ENCODE measurements around the gene HSD17B4. TPM values are rescaled to one million over a fixed set of nuclear protein-coding genes. Genes with fewer than 3 reads are reported as not detected.
A peak's percentile ranks its signal among the peaks of the same experiment; 100 is the strongest.

The HSD17B4 gene
- total and polyA plus RNA-seq, 9 of the 15 experiments (the other 6 are each of a cell fraction or from before 2014, with no cell fraction given) = 50.6 to 187 (median 94.6) TPM

GRCh38 chr5:119578937-119579336 lies 126.6 kb downstream of the HSD17B4 start:
- no peaks in the 10 kb centered on the region for H3K36me3 ChIP-seq (ENCODE audit: control insufficient read depth, insufficient read depth, low read length)
- H3K27me3 ChIP-seq (ENCODE audit: control insufficient read depth in 2 of 2, insufficient read depth in 2 of 2, low read length in 2 of 2) = no peaks in the 10 kb centered on the region
- peak; percentile 36 to 55 (median 47) for DNase-seq (ENCODE audit: extremely low read depth in 1 of 4, low spot score in 3 of 4)
- no TSS peak for BruUV-seq (replicated peaks)
- FAIRE-seq = no peak
- 2% methylated on average over 3 of the region's 3 CpGs for WGBS (ENCODE audit: insufficient coverage, low coverage, missing lambda C conversion rate)
- peak; percentile 93 for ATAC-seq
- no peaks in the 10 kb centered on the region for H3K9me3 ChIP-seq (replicated peaks; ENCODE audit: control insufficient read depth, insufficient read depth, low read depth, low read length)
- H3K4me3 ChIP-seq = no peak overlapping the region
- ChIA-PET CTCF (ENCODE audit: low intra/inter-chr PET ratio) (no interaction called here), POLR2A (interaction anchor here (0.5 to 0.6 kb wide), 2 partner anchors 59 to 756 kb away, joined by 3 read pairs; no protein-coding TSS in a partner anchor)
- H3K79me2 ChIP-seq (ENCODE audit: control insufficient read depth, insufficient read depth, low read length) = no peaks in the 10 kb centered on the region
- H4K20me1 ChIP-seq (replicated peaks; ENCODE audit: control insufficient read depth, insufficient read depth, low read length) = no peaks in the 10 kb centered on the region
- no peaks in the 10 kb centered on the region for H3K4me1 ChIP-seq (replicated peaks in 1 of 2; ENCODE audit: control insufficient read depth in 2 of 2, insufficient read depth in 2 of 2, low read length in 2 of 2)
- H3K27ac ChIP-seq (ENCODE audit: extremely low read depth, low read depth, low read length) = no peak overlapping the region
- no peak overlapping the region for H3K4me2 ChIP-seq (ENCODE audit: insufficient read depth, low read length)
- no peak overlapping the region for H2AFZ ChIP-seq (ENCODE audit: low read depth, low read length)
- intact Hi-C loops (cut with micrococcal nuclease) (no loop called here), in situ Hi-C loops (cut with MboI) (no loop called here)
- H3K9me1 ChIP-seq (ENCODE audit: control insufficient read depth, insufficient read depth, low read length) = no peaks in the 10 kb centered on the region
- H3K9ac ChIP-seq (ENCODE audit: insufficient read depth in 1 of 2, low read depth in 2 of 2, low read length in 2 of 2) = no peak overlapping the region
- TF ChIP-seq RAD21 (CRISPR knock-in tag; conservative IDR thresholded peaks at IDR 0.05 in 1 of 2, IDR thresholded peaks at IDR 0.05 in 1 of 2) (peak in 1 of 2 experiments; percentile 35; a peak in 2 of 4 replicates), ESRRB (CRISPR knock-in tag; IDR thresholded peaks at IDR 0.05; ENCODE audit: borderline replicate concordance) (no peak), CBFA2T3 (IDR thresholded peaks at IDR 0.05) (no peak), REST (IDR thresholded peaks at IDR 0.05; ENCODE audit: borderline replicate concordance) (peak; percentile 18; the same call in 1 of the 2 replicates), REST (CRISPR knock-in tag; IDR thresholded peaks at IDR 0.05; ENCODE audit: low read depth) (no peak), RBM39 (optimal IDR thresholded peaks at IDR 0.05; ENCODE audit: low read depth, low read length) (no peak), ATF2 (CRISPR knock-in tag; IDR thresholded peaks at IDR 0.05) (no peak), NELFE (IDR thresholded peaks at IDR 0.05; ENCODE audit: insufficient read depth, insufficient read length) (no peak), DACH1 (IDR thresholded peaks at IDR 0.05; ENCODE audit: partially characterized antibody) (peak; percentile 65), USF2 (CRISPR knock-in tag; IDR thresholded peaks at IDR 0.05) (peak; percentile 38), E2F6 (IDR thresholded peaks at IDR 0.05; ENCODE audit: borderline replicate concordance in 1 of 2, extremely low read depth in 1 of 2, insufficient read depth in 1 of 2, insufficient read length in 1 of 2, low read depth in 1 of 2, low read length in 1 of 2, poor library complexity in 1 of 2, severe bottlenecking in 1 of 2) (peak in 1 of 2 experiments; percentile 11)
